GM21717 (cell line): ENCODE data around the gene TMEM266.
A peak's percentile ranks its signal among the peaks of the same experiment; 100 is the strongest.
"Not testable (repeated sequence)": the region's sequence is repeated elsewhere in the genome, so short reads cannot be mapped to it uniquely, and the experiment has no call there.

Experiments
- ATAC-seq: cut with Tn5 transposase; IDR thresholded peaks from one replicate; pipeline ENCODE4 v1.9.1; 2021; ENCODE audit warnings: mild to moderate bottlenecking, moderate library complexity; ENCODE audit not compliant: unreplicated experiment

Gene TMEM266

GRCh38 chr15:76059320-76060117 is at the start of gene TMEM266:
Gene TMEM266 (plus strand): TSS chr15:76059985. CDS start chr15:76134264, 74,279 bp downstream.
- ATAC-seq: peak; percentile 21

GRCh38 chr15:76010613-76011012 is 49.2 kb upstream of the TMEM266 start:
- ATAC-seq: no peak

GRCh38 chr15:76011627-76012551 is 47.9 kb upstream of the TMEM266 start, which contains the start of gene NRG4:
Gene NRG4 (minus strand): TSS chr15:76012424. CDS start chr15:76011230, 1,194 bp downstream.
- no peak for ATAC-seq

- ATAC-seq: not testable (repeated sequence)
Observed at GRCh38 chr15:76013470-76013869, 46.3 kb upstream of the TMEM266 start.

GRCh38 chr15:76024021-76024768 is 35.6 kb upstream of the TMEM266 start:
- no peak for ATAC-seq

GRCh38 chr15:76032046-76032445 is 27.7 kb upstream of the TMEM266 start:
- ATAC-seq: no peak

- ATAC-seq: no peak
Observed at GRCh38 chr15:76033438-76033837, 26.3 kb upstream of the TMEM266 start.

- ATAC-seq: no peak
Observed at GRCh38 chr15:76034111-76034510, 25.7 kb upstream of the TMEM266 start.

GRCh38 chr15:76035593-76035992 is 24.2 kb upstream of the TMEM266 start:
- ATAC-seq: no peak

GRCh38 chr15:76038512-76038911 is 21.3 kb upstream of the TMEM266 start:
- no peak for ATAC-seq

GRCh38 chr15:76054201-76054600 is 5.6 kb upstream of the TMEM266 start:
- not testable (repeated sequence) for ATAC-seq

GRCh38 chr15:76056931-76057330 is 2.9 kb upstream of the TMEM266 start:
- peak; percentile 33 for ATAC-seq

- peak; percentile 32 for ATAC-seq
Observed at GRCh38 chr15:76057332-76058000, 2.3 kb upstream of the TMEM266 start.

- no peak for ATAC-seq
Observed at GRCh38 chr15:76058714-76059319, 968 bp upstream of the TMEM266 start.

GRCh38 chr15:76060118-76060989 is 569 bp downstream of the TMEM266 start:
- ATAC-seq: peak; percentile 30

GRCh38 chr15:76061700-76062099 is 1.9 kb downstream of the TMEM266 start:
- ATAC-seq: no peak

GRCh38 chr15:76062286-76062685 is 2.5 kb downstream of the TMEM266 start:
- ATAC-seq: no peak

GRCh38 chr15:76064375-76064774 is 4.6 kb downstream of the TMEM266 start:
- ATAC-seq: no peak

- no peak for ATAC-seq
Observed at GRCh38 chr15:76065245-76065644, 5.5 kb downstream of the TMEM266 start.
